ENCODE data around the gene TMOD1.
"Not testable (repeated sequence)": the region's sequence is repeated elsewhere in the genome, so short reads cannot be mapped to it uniquely, and the experiment has no call there.

DNA sequence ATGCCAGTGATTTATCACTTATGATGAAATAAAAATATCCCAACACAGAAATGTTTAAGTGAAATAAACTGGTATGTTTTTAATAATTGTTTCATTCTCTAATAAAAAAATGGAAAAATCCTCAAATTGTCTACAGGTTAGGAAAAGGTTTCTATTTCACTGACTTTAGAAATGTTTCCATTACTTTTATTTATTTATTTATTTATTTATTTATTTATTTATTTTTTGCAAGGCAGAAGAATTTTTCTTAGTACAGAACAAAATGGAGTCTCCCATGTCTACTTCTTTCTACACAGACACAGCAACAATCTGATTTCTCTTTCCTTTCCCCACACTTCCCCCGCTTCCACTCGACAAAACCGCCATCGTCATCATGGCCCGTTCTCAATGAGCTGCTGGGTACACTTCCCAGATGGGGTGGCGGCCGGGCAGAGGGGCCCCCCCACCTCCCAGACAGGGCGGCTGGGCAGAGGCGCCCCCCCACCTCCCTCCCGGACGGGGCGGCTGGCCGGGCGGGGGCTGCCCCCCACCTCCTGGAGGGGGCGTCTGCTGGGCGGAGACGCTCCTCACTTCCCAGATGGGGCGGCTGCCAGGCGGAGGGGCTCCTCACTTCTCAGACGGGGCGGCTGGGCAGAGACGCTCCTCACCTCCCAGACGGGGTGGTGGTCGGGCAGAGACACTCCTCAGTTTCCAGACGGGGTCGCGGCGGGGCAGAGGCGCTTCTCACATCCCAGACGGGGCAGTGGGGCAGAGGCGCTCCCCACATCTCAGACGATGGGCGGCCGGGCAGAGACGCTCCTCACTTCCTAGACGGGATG is 3.7 kb upstream of the TMOD1 start:
- not testable (repeated sequence) for TF ChIP-seq EZH2phosphoT487 (IDR thresholded peaks at IDR 0.05; ENCODE audit: low read depth)
- TF ChIP-seq, protein P1, sequence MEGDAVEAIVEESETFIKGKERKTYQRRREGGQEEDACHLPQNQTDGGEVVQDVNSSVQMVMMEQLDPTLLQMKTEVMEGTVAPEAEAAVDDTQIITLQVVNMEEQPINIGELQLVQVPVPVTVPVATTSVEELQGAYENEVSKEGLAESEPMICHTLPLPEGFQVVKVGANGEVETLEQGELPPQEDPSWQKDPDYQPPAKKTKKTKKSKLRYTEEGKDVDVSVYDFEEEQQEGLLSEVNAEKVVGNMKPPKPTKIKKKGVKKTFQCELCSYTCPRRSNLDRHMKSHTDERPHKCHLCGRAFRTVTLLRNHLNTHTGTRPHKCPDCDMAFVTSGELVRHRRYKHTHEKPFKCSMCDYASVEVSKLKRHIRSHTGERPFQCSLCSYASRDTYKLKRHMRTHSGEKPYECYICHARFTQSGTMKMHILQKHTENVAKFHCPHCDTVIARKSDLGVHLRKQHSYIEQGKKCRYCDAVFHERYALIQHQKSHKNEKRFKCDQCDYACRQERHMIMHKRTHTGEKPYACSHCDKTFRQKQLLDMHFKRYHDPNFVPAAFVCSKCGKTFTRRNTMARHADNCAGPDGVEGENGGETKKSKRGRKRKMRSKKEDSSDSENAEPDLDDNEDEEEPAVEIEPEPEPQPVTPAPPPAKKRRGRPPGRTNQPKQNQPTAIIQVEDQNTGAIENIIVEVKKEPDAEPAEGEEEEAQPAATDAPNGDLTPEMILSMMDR (IDR thresholded peaks at IDR 0.05; ENCODE audit: low read depth, low read length): not testable (repeated sequence)

Data from OCI-LY3 (cell line).